ENCODE data around the gene IGFBP4.

DNA sequence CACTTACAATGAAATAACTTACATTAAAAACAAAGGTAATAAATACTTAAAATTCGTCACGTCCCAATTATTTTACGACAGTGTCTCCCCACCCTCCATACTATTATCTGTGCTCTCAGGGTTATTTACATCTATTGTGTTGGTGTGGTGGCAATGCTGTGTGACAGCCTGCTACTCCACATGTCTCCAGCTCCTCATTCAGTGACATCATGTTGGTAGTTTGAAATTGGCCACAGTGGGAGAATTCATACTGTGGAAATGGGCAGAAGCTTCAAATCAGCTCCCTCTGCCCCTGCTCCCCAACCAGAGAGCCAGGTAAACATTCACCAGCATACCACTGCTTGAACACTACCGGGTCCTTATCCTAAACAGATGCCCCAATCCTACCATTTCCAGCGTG lies 51.9 kb downstream of the IGFBP4 start:
- TF ChIP-seq, protein P1, sequence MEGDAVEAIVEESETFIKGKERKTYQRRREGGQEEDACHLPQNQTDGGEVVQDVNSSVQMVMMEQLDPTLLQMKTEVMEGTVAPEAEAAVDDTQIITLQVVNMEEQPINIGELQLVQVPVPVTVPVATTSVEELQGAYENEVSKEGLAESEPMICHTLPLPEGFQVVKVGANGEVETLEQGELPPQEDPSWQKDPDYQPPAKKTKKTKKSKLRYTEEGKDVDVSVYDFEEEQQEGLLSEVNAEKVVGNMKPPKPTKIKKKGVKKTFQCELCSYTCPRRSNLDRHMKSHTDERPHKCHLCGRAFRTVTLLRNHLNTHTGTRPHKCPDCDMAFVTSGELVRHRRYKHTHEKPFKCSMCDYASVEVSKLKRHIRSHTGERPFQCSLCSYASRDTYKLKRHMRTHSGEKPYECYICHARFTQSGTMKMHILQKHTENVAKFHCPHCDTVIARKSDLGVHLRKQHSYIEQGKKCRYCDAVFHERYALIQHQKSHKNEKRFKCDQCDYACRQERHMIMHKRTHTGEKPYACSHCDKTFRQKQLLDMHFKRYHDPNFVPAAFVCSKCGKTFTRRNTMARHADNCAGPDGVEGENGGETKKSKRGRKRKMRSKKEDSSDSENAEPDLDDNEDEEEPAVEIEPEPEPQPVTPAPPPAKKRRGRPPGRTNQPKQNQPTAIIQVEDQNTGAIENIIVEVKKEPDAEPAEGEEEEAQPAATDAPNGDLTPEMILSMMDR (IDR thresholded peaks at IDR 0.05), result no peak
- TF ChIP-seq POLR2A (IDR thresholded peaks at IDR 0.05), result no peak

Data from testis (tissue), 2 donors.